Measurements from ENCODE around the gene SLC6A19.
A peak's percentile ranks its signal among the peaks of the same experiment; 100 is the strongest.

SLC6A19 gene

DNA sequence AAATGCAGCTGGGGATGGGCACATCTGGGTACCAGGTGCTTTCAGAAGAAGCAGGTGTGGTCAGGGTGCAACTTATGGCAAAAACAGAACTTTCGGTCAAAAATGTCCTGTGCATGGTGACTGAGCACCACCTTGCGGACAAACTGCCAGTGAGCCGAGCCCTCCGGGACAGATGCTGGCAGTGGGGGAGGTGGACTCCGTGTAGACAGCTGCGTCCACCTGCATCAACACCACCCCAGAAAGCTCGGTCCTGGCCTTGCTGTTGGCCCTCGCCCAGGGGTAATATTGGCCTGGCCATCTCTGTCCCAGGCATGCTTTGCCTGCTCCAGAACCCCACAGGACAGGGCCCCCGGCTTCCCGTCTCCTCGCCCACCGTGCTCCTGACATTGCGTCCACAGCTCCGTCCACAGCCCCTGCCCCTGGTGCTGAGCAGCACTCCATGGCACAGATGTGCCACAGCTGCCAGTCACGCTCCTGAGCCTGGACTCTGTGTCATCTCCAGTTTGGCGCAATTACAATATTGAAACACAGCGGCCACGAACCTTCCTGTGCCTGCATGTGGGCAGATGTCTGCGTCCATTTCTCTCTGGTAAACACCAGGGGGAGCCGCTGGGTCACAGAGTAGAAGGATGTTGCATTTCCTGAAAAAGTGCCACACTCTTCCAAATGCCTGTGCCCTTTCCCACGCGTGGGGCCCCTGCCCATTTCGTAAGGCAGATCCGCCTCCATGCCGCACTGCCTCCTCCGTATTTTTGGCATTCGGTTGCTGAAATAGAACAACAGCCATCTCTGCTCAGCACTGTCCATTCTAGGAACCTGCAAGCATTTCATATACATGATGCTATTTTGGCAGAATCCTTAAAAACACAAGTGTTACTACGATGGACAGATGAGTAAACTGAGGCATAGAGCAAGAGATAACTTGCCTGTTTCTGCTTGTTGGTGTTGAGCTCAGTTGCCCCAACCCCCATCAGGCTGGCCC lies 33.4 kb upstream of the SLC6A19 start:
- Histone ChIP-seq H3K9me3 (ENCODE audit: severe bottlenecking) (no peaks in the 10 kb centered on the region), H3K36me3 (ENCODE audit: low read depth) (no peaks in the 10 kb centered on the region), H3K27me3 (ENCODE audit: insufficient read depth, poor library complexity, severe bottlenecking) (no peaks in the 10 kb centered on the region), H3K4me3 (ENCODE audit: severe bottlenecking) (no peak overlapping the region), H3K4me1 (ENCODE audit: insufficient read depth, poor library complexity, severe bottlenecking) (no peaks in the 10 kb centered on the region), H3K27ac (ENCODE audit: poor library complexity, severe bottlenecking) (no peak overlapping the region)
- peak; percentile 81 for ATAC-seq (ENCODE audit: low read depth)
- peak; percentile 78 for DNase-seq (ENCODE audit: low spot score)
- TF ChIP-seq, protein P1, sequence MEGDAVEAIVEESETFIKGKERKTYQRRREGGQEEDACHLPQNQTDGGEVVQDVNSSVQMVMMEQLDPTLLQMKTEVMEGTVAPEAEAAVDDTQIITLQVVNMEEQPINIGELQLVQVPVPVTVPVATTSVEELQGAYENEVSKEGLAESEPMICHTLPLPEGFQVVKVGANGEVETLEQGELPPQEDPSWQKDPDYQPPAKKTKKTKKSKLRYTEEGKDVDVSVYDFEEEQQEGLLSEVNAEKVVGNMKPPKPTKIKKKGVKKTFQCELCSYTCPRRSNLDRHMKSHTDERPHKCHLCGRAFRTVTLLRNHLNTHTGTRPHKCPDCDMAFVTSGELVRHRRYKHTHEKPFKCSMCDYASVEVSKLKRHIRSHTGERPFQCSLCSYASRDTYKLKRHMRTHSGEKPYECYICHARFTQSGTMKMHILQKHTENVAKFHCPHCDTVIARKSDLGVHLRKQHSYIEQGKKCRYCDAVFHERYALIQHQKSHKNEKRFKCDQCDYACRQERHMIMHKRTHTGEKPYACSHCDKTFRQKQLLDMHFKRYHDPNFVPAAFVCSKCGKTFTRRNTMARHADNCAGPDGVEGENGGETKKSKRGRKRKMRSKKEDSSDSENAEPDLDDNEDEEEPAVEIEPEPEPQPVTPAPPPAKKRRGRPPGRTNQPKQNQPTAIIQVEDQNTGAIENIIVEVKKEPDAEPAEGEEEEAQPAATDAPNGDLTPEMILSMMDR (IDR thresholded peaks at IDR 0.05; ENCODE audit: poor library complexity, severe bottlenecking) = peak; percentile 97

GRCh38 chr5:1168796-1169195 lies 32.6 kb upstream of the SLC6A19 start:
- TF ChIP-seq, protein P1 (IDR thresholded peaks at IDR 0.05; ENCODE audit: poor library complexity, severe bottlenecking) = no peak
- Histone ChIP-seq H3K27ac (ENCODE audit: poor library complexity, severe bottlenecking) (no peak overlapping the region), H3K9me3 (ENCODE audit: severe bottlenecking) (no peaks in the 10 kb centered on the region), H3K36me3 (ENCODE audit: low read depth) (no peaks in the 10 kb centered on the region), H3K4me3 (ENCODE audit: severe bottlenecking) (no peak overlapping the region), H3K27me3 (ENCODE audit: insufficient read depth, poor library complexity, severe bottlenecking) (no peaks in the 10 kb centered on the region), H3K4me1 (ENCODE audit: insufficient read depth, poor library complexity, severe bottlenecking) (no peaks in the 10 kb centered on the region)
- DNase-seq (ENCODE audit: low spot score) = peak; percentile 38
- ATAC-seq (ENCODE audit: low read depth) = no peak

GRCh38 chr5:1169211-1170115 lies 31.9 kb upstream of the SLC6A19 start:
- no peak overlapping the region for H3K27ac ChIP-seq (ENCODE audit: poor library complexity, severe bottlenecking)
- DNase-seq (ENCODE audit: low spot score) = peak; percentile 69
- no peaks in the 10 kb centered on the region for H3K36me3 ChIP-seq (ENCODE audit: low read depth)
- no peaks in the 10 kb centered on the region for H3K9me3 ChIP-seq (ENCODE audit: severe bottlenecking)
- no peak for ATAC-seq (ENCODE audit: low read depth)
- no peak overlapping the region for H3K4me3 ChIP-seq (ENCODE audit: severe bottlenecking)
- TF ChIP-seq, protein P1 (IDR thresholded peaks at IDR 0.05; ENCODE audit: poor library complexity, severe bottlenecking) = no peak
- no peaks in the 10 kb centered on the region for H3K4me1 ChIP-seq (ENCODE audit: insufficient read depth, poor library complexity, severe bottlenecking)
- H3K27me3 ChIP-seq (ENCODE audit: insufficient read depth, poor library complexity, severe bottlenecking) = no peaks in the 10 kb centered on the region

- no peaks in the 10 kb centered on the region for H3K4me1 ChIP-seq (ENCODE audit: insufficient read depth, poor library complexity, severe bottlenecking)
- no peaks in the 10 kb centered on the region for H3K27me3 ChIP-seq (ENCODE audit: insufficient read depth, poor library complexity, severe bottlenecking)
- no peak overlapping the region for H3K4me3 ChIP-seq (ENCODE audit: severe bottlenecking)
- ATAC-seq (ENCODE audit: low read depth) (peak; percentile 51), DNase-seq (ENCODE audit: low spot score) (peak; percentile 67)
- TF ChIP-seq, protein P1 (IDR thresholded peaks at IDR 0.05; ENCODE audit: poor library complexity, severe bottlenecking) = no peak
- no peaks in the 10 kb centered on the region for H3K36me3 ChIP-seq (ENCODE audit: low read depth)
- no peaks in the 10 kb centered on the region for H3K9me3 ChIP-seq (ENCODE audit: severe bottlenecking)
- no peak overlapping the region for H3K27ac ChIP-seq (ENCODE audit: poor library complexity, severe bottlenecking)
Observed at GRCh38 chr5:1171340-1171941, 30.0 kb upstream of the SLC6A19 start.

Measured in RWPE2 (cell line).